NCI-H510A treated with DMSO at 0.1 percent for 48 hours (cell line): ENCODE measurements around the gene TPST2.
"Not testable (repeated sequence)": the region's sequence is repeated elsewhere in the genome, so short reads cannot be mapped to it uniquely, and the experiment has no call there.

Experiments
- DNase-seq: peaks from one replicate; lab custom pipeline; 2025; lab: John Stamatoyannopoulos, UW

Gene TPST2

GRCh38 chr22:26589845-26590736, at the start of gene TPST2:
TSS of gene TPST2 (minus strand) at chr22:26590132. CDS start at chr22:26541630, 48,502 bp downstream.
- DNase-seq, result peak; percentile 27

- no peak for DNase-seq
Measured at GRCh38 chr22:26636296-26636695, 46.4 kb upstream of the TPST2 start.

GRCh38 chr22:26635117-26635516, 45.2 kb upstream of the TPST2 start:
- DNase-seq, result no peak

- no peak for DNase-seq
Measured at GRCh38 chr22:26634189-26634588, 44.3 kb upstream of the TPST2 start.

- DNase-seq, result no peak
Measured at GRCh38 chr22:26632422-26633155, 42.7 kb upstream of the TPST2 start.

- DNase-seq, result no peak
Measured at GRCh38 chr22:26631282-26631681, 41.4 kb upstream of the TPST2 start.

- no peak for DNase-seq
Measured at GRCh38 chr22:26629988-26630761, 40.2 kb upstream of the TPST2 start.

GRCh38 chr22:26624803-26625202, 34.9 kb upstream of the TPST2 start:
- no peak for DNase-seq

- no peak for DNase-seq
Measured at GRCh38 chr22:26623984-26624383, 34.1 kb upstream of the TPST2 start.

GRCh38 chr22:26621663-26622062, 31.7 kb upstream of the TPST2 start, which contains the start of gene CRYBA4:
TSS of gene CRYBA4 (plus strand) at chr22:26621963. CDS start at chr22:26622597, 634 bp downstream.
- DNase-seq, result no peak

GRCh38 chr22:26620197-26620596, 30.3 kb upstream of the TPST2 start:
- DNase-seq, result no peak

- DNase-seq, result no peak
Measured at GRCh38 chr22:26619510-26619909, 29.6 kb upstream of the TPST2 start.

GRCh38 chr22:26618455-26618854, 28.5 kb upstream of the TPST2 start:
- DNase-seq, result no peak

GRCh38 chr22:26617271-26618199, 27.6 kb upstream of the TPST2 start, which contains the start of gene CRYBB1:
TSS of gene CRYBB1 (minus strand) at chr22:26618027. CDS start at chr22:26616319, 1,708 bp downstream.
- DNase-seq, result no peak

GRCh38 chr22:26616650-26617049, 26.7 kb upstream of the TPST2 start:
- no peak for DNase-seq

- no peak for DNase-seq
Measured at GRCh38 chr22:26615830-26616435, 26.0 kb upstream of the TPST2 start.

GRCh38 chr22:26615149-26615548, 25.2 kb upstream of the TPST2 start:
- no peak for DNase-seq

GRCh38 chr22:26614322-26614721, 24.4 kb upstream of the TPST2 start:
- DNase-seq, result no peak

- DNase-seq, result not testable (repeated sequence)
Measured at GRCh38 chr22:26613753-26614152, 23.8 kb upstream of the TPST2 start.

GRCh38 chr22:26612652-26613051, 22.7 kb upstream of the TPST2 start:
- no peak for DNase-seq

- DNase-seq, result no peak
Measured at GRCh38 chr22:26610996-26611395, 21.1 kb upstream of the TPST2 start.
